NCI-H1417 treated with DMSO at 0.1 percent for 48 hours (cell line): ENCODE measurements around the gene GATA5.

ENCODE experiments used
- DNase-seq: peaks from one replicate; lab custom pipeline; 2025; lab: John Stamatoyannopoulos, UW

Gene GATA5

GRCh38 chr20:62415354-62416111 is 60.3 kb downstream of the GATA5 start:
- no peak for DNase-seq

DNA sequence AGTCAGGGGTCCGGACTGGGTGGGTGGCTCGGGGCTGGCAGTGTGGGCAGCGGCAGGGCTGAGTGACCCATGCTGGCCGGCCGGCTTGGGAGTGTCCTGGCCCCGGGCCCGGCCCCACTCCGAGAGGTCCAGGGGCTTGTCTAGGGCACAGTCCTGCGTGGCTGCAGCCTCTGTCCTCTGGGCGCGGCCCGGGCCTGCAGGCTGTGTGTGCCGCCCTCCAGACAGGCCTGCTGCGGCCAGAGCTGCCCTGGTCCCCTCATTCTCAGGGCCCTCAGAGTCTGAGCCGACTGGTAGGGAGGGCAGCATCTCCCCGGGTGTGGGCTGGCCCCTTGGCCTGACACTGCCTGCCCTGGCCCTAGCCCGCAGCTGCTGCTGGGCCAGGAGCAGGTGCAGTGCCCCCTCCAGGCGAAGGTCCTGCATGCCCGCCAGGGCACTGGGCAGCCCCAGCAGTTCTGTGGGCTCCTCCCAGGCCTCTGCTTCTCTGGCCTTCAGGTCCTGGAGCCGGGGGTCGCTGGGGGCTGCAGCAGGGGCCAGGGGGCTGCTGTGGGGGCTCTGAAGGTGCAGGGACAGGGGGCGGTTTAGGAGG is 61.8 kb downstream of the GATA5 start:
- DNase-seq: no peak
